Vagina (tissue), 2 donors: ENCODE data around the gene FCRL5.

Source experiments
- CTCF ChIP-seq, 3 experiments: fragments of 450-650 bp in 2 of 3; fragments of 200-600 bp in 1 of 3; sonication (generic) in 1 of 3; IDR thresholded peaks; one replicate each; pipeline ENCODE4 v1.5.1; 2017 to 2019; ENCODE audit warnings: antibody characterized with exemption in 3 of 3, mild to moderate bottlenecking in 2 of 3, moderate library complexity in 2 of 3
- POLR2AphosphoS5 ChIP-seq, 2 donors: sonication (generic); formaldehyde crosslinking; IDR thresholded peaks; one replicate each; pipeline ENCODE4 v1.9.0; 2017; ENCODE audit warnings: antibody characterized with exemption in 2 of 2, mild to moderate bottlenecking in 2 of 2, low read depth in 1 of 2; ENCODE audit not compliant: insufficient read depth in 1 of 2

GRCh38 chr1:157478030-157478429 lies 74.3 kb downstream of the FCRL5 start:
- no peak for TF ChIP-seq CTCF (IDR thresholded peaks at IDR 0.05)
- no peak for TF ChIP-seq POLR2AphosphoS5 (IDR thresholded peaks at IDR 0.05; ENCODE audit: insufficient read depth in 1 of 2, low read depth in 1 of 2)
